Prostate gland (tissue), 2 donors: ENCODE data around the gene PLEKHD1.
A peak's percentile ranks its signal among the peaks of the same experiment; 100 is the strongest.

ENCODE experiments used
- CTCF ChIP-seq, 4 experiments: fragments of 200-600 bp in 2 of 4; fragments of 450-650 bp in 2 of 4; sonication (generic) in 2 of 4; IDR thresholded peaks; 1 replicate in 3 of 4; 2 replicates in 1 of 4; pipeline ENCODE4 v1.5.1; 2016 to 2019; ENCODE audit warnings: antibody characterized with exemption in 4 of 4, mild to moderate bottlenecking in 2 of 4, moderate library complexity in 2 of 4
- POLR2A ChIP-seq: fragments of 450-650 bp; IDR thresholded peaks from one replicate; pipeline ENCODE4 v1.6.1; 2016; ENCODE audit warnings: antibody characterized with exemption, mild to moderate bottlenecking
- POLR2AphosphoS5 ChIP-seq: sonication (generic); formaldehyde crosslinking; IDR thresholded peaks from one replicate; pipeline ENCODE4 v1.6.1; 2017; ENCODE audit warnings: antibody characterized with exemption

DNA sequence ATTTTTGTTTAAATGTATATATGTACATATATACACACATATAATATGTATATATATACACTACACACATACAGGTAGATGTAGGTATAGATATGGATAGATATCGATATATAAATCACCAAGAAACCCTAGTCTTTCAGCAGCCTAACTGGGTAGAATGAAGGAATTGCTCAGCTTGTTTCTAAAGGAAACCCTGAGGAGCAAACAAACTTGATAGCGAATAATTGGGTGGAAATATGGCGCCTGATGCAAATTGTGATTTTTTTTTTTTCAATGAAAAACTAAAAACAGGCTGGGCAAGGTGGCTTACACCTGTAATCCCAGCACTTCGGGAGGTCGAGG is 90.4 kb downstream of the PLEKHD1 start:
- TF ChIP-seq CTCF (IDR thresholded peaks at IDR 0.05) (peak in 1 of 4 experiments; percentile 1), POLR2A (no peak), POLR2AphosphoS5 (no peak)
